Hepatic stellate cell (primary cell): ENCODE results near the gene IPO13.

Source experiments
- DNase-seq: peaks from one replicate; pipeline ENCODE4 v3.0.0; 2011; ENCODE audit warnings: low spot score

Gene IPO13

GRCh38 chr1:43987159-43987902 lies 40.6 kb downstream of the IPO13 start:
- no peak for DNase-seq

GRCh38 chr1:43990271-43991199 lies 43.8 kb downstream of the IPO13 start:
- DNase-seq = no peak

GRCh38 chr1:43991200-43991475 lies 44.4 kb downstream of the IPO13 start:
- no peak for DNase-seq

GRCh38 chr1:43991476-43992231 lies 44.9 kb downstream of the IPO13 start, which contains the start of gene CCDC24:
TSS of gene CCDC24 (plus strand) at chr1:43991599. CDS start at chr1:43991879, 280 bp downstream.
- peak; percentile 94 for DNase-seq

- DNase-seq = no peak
Observed at GRCh38 chr1:43992232-43992995, 45.7 kb downstream of the IPO13 start.

- DNase-seq = no peak
Observed at GRCh38 chr1:43993206-43993914, 46.6 kb downstream of the IPO13 start.

GRCh38 chr1:43994071-43994470 lies 47.3 kb downstream of the IPO13 start:
- DNase-seq = no peak

GRCh38 chr1:43994794-43995790 lies 48.3 kb downstream of the IPO13 start:
- DNase-seq = peak; percentile 52

GRCh38 chr1:43995984-43996732 lies 49.4 kb downstream of the IPO13 start:
- no peak for DNase-seq

GRCh38 chr1:43996733-43997115 lies 50.0 kb downstream of the IPO13 start:
- DNase-seq = no peak

GRCh38 chr1:43997295-43997999 lies 50.7 kb downstream of the IPO13 start:
- no peak for DNase-seq

- no peak for DNase-seq
Observed at GRCh38 chr1:43998000-43998378, 51.2 kb downstream of the IPO13 start.

- no peak for DNase-seq
Observed at GRCh38 chr1:43999455-43999854, 52.7 kb downstream of the IPO13 start.

GRCh38 chr1:44000122-44000665 lies 53.4 kb downstream of the IPO13 start:
- DNase-seq = no peak

- DNase-seq = no peak
Observed at GRCh38 chr1:44002165-44002564, 55.4 kb downstream of the IPO13 start.

- no peak for DNase-seq
Observed at GRCh38 chr1:44002606-44003157, 55.9 kb downstream of the IPO13 start.

GRCh38 chr1:44008259-44008658 lies 61.5 kb downstream of the IPO13 start:
- no peak for DNase-seq

GRCh38 chr1:44010935-44011471 lies 64.3 kb downstream of the IPO13 start:
- no peak for DNase-seq
